HG03097 (cell line): ENCODE measurements around the gene PHF13.
"Not testable (repeated sequence)": the region's sequence is repeated elsewhere in the genome, so short reads cannot be mapped to it uniquely, and the experiment has no call there.

Experiments
- ATAC-seq: cut with Tn5 transposase; IDR thresholded peaks from one replicate; pipeline ENCODE4 v1.9.1; 2021; ENCODE audit not compliant: unreplicated experiment, low FRiP score

Gene PHF13

DNA sequence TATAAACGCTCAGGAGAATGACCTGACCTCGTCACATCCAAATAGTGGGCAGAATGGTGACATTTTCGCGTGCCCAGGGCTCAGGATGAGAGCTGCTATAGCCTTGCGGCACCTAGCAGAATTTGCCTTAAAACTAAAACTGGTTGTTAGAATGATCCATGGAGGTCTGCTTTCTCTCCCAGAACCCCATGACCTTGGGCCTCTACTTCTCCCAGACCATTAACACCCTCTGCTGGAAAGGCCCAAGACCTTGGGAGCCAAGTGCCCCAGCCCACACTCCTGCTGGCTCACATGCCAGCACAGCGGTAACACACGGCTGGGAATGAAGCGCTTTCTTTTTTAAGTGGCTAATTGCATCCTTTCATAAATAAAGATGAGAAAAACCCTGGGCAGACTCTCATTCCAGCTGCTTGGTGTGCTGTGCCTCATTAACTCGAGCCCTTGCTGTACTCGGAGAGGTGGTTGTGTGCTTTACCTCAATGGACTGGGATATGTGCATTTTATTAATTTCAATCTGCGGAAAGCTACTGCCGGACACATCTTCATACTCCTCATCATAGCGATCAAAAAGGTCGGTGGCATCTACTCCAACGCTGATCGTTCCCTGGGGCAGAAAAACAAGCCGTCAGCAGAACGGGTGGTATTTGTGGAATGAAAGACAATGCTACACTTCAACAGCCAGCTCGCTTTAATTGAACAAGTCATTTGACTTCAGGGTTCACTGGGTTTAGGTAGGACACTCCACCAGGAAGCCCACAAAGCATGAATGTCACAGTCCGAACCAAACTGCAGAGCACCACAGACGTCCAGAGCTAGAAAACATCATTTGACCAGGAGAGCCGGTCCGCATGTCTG, 40.1 kb downstream of the PHF13 start:
- ATAC-seq, result no peak

DNA sequence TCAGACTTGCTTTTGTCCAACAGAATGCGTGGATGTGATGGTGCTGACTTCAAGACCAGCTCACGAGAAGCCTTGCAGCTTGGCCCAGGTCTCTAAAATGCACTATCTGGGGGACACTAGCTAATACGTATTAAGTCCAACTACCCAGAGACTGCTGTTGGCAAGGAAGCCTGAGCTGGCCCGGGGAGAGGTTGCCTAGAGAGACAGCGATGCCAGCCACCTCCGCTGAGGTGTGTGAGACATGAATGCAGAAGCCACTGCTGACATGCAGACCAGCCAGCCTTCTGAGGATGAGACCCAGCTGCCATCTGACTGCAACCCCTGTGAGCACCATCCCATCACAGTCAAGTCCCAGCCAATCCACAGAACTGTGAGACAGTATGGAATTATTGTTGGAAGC, 43.6 kb downstream of the PHF13 start:
- ATAC-seq, result no peak

- no peak for ATAC-seq
Measured at GRCh38 chr1:6658359-6659060, 45.0 kb downstream of the PHF13 start.

GRCh38 chr1:6660415-6661049, 47.0 kb downstream of the PHF13 start:
- ATAC-seq, result no peak

DNA sequence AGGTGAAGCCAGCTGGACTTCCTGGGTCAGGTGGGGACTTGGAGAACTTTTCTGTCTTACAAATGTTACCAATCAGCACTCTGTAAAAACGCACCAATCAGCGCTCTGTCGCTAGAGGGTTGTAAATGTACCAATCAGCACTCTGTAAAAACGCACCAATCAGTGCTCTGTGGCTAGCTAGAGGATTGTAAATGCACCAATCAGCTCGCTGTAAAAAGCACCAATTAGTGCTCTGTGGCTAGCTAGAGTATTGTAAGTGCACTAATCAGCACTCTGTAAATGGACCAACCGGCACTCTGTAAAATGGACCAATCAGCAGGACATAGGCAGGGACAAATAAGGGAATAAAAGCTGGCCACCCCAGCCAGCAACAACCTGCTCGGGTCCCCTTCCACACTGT, 48.9 kb downstream of the PHF13 start:
- ATAC-seq, result not testable (repeated sequence)

DNA sequence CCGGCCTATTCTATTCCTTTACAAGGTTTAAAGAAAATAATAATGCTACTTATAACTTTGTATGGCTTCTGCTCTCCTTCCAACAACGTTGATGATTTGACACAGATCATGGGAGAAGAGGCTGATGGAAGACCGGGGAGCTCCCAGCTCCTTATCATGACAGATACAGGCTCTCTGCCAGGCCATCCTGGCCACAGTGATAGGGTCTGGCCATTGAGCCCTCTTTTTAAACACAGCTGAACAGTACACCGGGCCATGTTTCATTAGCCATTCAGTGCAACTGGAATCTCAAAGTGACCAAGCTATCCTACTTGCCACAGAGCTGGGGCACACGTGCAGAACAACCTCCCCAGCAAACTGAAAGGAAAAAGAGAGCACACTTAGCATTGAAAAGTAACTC, 53.2 kb downstream of the PHF13 start:
- no peak for ATAC-seq

DNA sequence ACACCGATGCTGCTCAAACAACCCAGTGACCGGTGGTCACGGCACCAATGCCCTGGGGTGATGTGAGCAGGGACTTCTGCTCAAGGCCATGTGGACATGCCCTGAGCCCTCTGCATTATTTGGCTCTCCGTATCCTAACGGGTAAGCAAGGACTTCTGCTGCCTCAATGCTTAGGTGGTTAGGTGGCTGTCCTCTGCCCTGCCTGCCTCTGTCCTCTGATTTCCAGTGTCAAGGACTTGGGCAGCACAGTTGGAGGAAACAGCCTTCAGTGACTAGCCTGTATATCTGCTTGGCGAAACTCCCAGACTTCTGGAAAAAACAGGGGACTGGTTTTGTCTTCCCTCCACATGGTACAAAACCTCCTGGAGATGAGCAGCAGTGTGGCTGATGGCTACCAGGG, 53.6 kb downstream of the PHF13 start:
- no peak for ATAC-seq

DNA sequence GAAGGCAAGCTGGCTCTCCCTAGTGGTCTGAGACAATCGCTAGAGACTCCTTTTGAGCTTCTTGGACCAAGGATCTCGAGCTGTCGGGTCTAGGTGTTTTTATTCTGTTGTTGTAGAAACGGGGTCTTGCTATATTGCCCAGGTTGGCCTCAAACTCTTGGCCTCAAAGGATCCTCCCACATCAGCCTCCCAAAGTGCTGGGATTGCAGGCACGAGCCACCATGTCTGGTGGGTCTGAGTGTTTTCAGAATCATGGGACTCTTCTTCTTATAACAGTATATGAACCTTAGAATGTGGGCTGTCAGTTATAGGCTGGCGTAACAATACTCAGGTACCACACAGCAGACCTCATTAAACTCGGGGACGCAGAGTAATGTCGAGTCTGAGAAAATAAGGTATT, 55.0 kb downstream of the PHF13 start:
- no peak for ATAC-seq

DNA sequence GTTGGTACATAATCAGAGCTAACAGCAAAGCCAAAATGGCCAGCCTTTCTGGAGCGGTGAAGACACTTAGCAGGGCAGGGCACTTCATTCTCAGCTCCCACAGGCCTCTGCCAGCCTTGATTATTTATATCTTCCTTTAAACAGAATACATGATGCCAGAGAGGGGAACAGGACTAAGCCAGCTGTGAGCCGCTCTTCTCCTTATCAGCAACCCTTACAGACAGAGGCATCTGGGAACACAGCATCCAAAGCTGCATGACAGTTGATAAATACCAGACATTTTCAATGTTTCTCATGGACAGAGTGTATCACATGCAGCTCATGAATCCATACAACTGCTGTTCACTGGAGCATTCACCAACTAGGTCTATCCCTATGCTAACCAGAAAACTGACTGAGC, 59.0 kb downstream of the PHF13 start:
- no peak for ATAC-seq
